ENCODE measurements around the gene UBLCP1. TPM values are rescaled to one million over a fixed set of nuclear protein-coding genes. Genes with fewer than 3 reads are reported as not detected.

UBLCP1 gene, protein sequence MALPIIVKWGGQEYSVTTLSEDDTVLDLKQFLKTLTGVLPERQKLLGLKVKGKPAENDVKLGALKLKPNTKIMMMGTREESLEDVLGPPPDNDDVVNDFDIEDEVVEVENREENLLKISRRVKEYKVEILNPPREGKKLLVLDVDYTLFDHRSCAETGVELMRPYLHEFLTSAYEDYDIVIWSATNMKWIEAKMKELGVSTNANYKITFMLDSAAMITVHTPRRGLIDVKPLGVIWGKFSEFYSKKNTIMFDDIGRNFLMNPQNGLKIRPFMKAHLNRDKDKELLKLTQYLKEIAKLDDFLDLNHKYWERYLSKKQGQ
- total RNA-seq: 10 to 100 TPM; 13.2 to 16.2 TPM

DNA sequence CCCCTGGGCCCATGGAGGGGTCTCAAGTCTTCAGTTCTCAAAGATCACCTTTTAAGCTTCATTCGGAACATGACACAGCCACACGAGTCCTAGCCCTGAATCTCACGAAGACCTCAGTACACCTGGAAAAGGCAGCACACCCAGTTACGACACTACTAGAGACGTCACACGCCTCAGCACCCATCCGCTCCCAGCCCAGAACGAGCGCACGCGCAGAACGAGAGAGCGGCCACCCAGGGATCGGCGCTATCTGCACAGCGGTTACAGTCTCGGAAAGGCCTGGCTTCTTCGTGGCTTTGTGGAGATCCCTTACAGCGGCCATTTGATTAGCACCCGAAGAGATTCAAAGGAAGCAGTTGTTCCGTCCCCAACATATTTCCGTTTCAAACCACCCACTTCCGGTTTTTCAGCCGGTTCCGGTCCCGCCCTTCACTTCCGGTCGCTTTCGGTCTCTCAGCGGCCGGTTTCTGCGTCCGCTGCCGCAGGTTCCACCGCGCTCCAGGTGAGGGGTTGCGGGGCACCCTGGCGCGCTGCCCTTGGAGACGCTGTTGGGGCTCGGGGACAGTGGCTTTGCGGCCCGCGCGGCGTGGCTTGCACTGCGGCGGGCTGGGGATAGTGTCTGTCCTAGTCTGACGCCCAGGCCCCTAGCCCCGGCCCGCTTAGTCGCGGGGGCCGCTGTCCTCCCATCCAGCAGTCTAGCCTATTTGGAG lies at the start of gene UBLCP1:
UBLCP1 (plus strand) TSS at position 432 of the 710 bp plus-strand sequence. CDS start 5,626 bp downstream, outside the sequence.
- H3K27ac ChIP-seq: peak within 1 kb of the TSS; percentile 66 to 94 (median 89)
- H3K9me3 ChIP-seq: peaks cover 0 to 6% (median 0%) of the 10 kb centered on the region in 3 donors
- ATAC-seq (peak; percentile 93), DNase-seq (peak; percentile 79 to 84 (median 81))
- no peaks in the 10 kb centered on the region for H3K27me3 ChIP-seq
- intact Hi-C loops (cut with DNase I): no loop called here
- H3K36me3 ChIP-seq (replicated peaks in 1 of 2; ENCODE audit: insufficient read depth in 1 of 2, low read depth in 2 of 2): no peaks in the 10 kb centered on the region
- peak within 1 kb of the TSS; percentile 42 to 93 for H3K4me3 ChIP-seq
- TF ChIP-seq, protein P1, sequence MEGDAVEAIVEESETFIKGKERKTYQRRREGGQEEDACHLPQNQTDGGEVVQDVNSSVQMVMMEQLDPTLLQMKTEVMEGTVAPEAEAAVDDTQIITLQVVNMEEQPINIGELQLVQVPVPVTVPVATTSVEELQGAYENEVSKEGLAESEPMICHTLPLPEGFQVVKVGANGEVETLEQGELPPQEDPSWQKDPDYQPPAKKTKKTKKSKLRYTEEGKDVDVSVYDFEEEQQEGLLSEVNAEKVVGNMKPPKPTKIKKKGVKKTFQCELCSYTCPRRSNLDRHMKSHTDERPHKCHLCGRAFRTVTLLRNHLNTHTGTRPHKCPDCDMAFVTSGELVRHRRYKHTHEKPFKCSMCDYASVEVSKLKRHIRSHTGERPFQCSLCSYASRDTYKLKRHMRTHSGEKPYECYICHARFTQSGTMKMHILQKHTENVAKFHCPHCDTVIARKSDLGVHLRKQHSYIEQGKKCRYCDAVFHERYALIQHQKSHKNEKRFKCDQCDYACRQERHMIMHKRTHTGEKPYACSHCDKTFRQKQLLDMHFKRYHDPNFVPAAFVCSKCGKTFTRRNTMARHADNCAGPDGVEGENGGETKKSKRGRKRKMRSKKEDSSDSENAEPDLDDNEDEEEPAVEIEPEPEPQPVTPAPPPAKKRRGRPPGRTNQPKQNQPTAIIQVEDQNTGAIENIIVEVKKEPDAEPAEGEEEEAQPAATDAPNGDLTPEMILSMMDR (IDR thresholded peaks at IDR 0.05): no peak
- peak; percentile 29 to 73 (median 66) for TF ChIP-seq POLR2A (IDR thresholded peaks at IDR 0.05)
- 1 to 2% methylated on average over 38 to 52 of the region's 54 CpGs for WGBS, 2 donors
- peaks cover 15% of the 10 kb centered on the region for H3K4me1 ChIP-seq

DNA sequence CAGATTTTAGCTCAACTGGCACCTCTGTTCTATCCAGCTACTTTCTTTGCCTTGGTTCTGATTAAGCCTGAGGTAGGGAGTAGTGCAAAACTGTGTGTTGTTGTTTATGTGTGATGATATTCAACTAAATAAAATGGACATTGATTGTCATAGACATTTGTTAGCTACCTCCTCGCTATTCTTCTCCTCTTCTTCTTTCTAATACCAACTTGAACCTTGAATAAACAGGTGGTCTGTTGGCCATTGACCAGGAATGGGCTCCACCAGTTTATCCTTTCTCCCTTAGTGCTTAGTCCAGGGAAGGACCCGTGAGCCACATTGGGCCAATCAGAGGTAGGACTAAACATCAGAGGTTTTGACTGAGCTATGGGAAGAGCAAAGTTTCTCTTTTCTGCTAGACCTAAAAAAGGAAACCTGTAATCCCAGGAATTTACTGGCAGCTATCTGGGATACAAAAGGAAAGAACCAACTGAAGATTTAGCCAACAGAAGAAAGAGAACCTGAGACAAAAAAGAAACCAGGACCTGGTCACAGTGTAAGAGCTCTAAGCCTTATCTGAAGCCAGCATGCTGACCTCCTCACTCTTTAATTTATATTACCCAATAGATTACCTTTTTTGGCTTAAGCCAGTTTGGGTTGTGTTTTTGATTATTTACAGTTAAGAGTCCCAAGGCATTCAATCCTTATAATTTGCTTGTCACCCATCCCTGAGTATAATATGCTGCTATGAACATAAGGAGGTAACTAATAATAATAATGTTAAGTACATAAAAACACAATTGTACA lies 48.4 kb upstream of the UBLCP1 start:
- ATAC-seq (no peak), DNase-seq (no peak)
- Histone ChIP-seq H3K4me1 (peaks cover 8% of the 10 kb centered on the region), H3K4me3 (no peak overlapping the region), H3K9me3 (no peaks in the 10 kb centered on the region), H3K27me3 (no peaks in the 10 kb centered on the region), H3K36me3 (replicated peaks in 1 of 2; ENCODE audit: insufficient read depth in 1 of 2, low read depth in 2 of 2) (no peaks in the 10 kb centered on the region), H3K27ac (no peak overlapping the region)
- TF ChIP-seq POLR2A (IDR thresholded peaks at IDR 0.05): no peak
- TF ChIP-seq, protein P1 (IDR thresholded peaks at IDR 0.05): no peak
- 64 to 72% methylated on average over 2 of the region's 2 CpGs for WGBS, 2 donors
- intact Hi-C loops (cut with DNase I): no loop called here

DNA sequence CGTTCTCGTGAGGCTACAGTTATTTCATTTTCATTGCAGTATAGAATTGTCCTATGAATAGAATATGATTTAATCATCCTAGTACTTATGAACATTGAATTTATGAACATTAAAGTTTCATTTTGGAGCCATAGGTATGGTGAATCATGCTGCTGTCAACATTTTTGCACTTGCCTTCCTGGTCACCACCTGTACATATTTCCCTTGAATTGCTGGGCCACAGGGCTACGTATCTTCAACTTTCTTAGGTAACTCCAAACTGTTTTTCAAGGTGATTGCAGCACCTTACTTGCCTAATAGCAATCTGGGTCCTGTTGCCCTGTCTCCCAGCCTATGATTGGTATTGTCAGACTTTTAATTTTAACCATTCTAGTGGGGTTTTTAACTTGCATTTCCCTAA lies 47.2 kb upstream of the UBLCP1 start:
- H3K4me3 ChIP-seq: no peak overlapping the region
- no peaks in the 10 kb centered on the region for H3K27me3 ChIP-seq
- 84 to 88% methylated on average over 3 of the region's 3 CpGs for WGBS, 2 donors
- no peaks in the 10 kb centered on the region for H3K4me1 ChIP-seq
- TF ChIP-seq POLR2A (IDR thresholded peaks at IDR 0.05): no peak
- TF ChIP-seq, protein P1 (IDR thresholded peaks at IDR 0.05): no peak
- no peak for DNase-seq
- no peaks in the 10 kb centered on the region for H3K9me3 ChIP-seq
- H3K36me3 ChIP-seq (replicated peaks in 1 of 2; ENCODE audit: insufficient read depth in 1 of 2, low read depth in 2 of 2): no peaks in the 10 kb centered on the region
- no peak overlapping the region for H3K27ac ChIP-seq
- intact Hi-C loops (cut with DNase I): no loop called here
- no peak for ATAC-seq

DNA sequence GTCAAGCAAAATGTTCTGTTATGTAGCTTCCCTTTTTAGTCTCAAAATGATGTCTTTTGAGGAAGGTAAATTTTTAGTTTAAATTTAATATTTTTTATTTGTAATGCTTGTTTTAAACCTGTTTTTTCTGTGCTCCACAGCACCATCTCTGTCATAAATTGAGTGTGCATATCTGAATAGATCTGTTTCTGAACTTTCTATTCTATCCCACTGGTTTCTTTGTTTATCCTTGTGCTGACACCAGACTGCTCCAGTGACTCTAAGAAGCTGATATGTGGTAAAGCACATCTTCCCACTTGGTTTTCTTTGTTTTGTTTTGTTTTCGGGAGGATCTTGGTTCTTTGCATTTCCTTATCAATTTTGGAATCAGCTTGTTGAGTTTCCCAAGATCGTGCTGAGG lies 46.6 kb upstream of the UBLCP1 start:
- H3K27me3 ChIP-seq: no peaks in the 10 kb centered on the region
- H3K4me1 ChIP-seq: no peaks in the 10 kb centered on the region
- DNase-seq: no peak
- no peak overlapping the region for H3K4me3 ChIP-seq
- no peaks in the 10 kb centered on the region for H3K36me3 ChIP-seq (replicated peaks in 1 of 2; ENCODE audit: insufficient read depth in 1 of 2, low read depth in 2 of 2)
- 65 to 79% methylated on average over 2 of the region's 2 CpGs for WGBS, 2 donors
- H3K27ac ChIP-seq: no peak overlapping the region
- intact Hi-C loops (cut with DNase I): no loop called here
- no peak for ATAC-seq
- H3K9me3 ChIP-seq: no peaks in the 10 kb centered on the region
- no peak for TF ChIP-seq POLR2A (IDR thresholded peaks at IDR 0.05)
- TF ChIP-seq, protein P1 (IDR thresholded peaks at IDR 0.05): no peak
